IPS-18c (cell line): ENCODE measurements around the gene WAS.
"Not testable (repeated sequence)": the region's sequence is repeated elsewhere in the genome, so short reads cannot be mapped to it uniquely, and the experiment has no call there.

Source experiments
- H3K4me3 ChIP-seq: 2 replicates; pipeline ENCODE4 v1.7.0; 2013; ENCODE audit warnings: low read depth, mild to moderate bottlenecking, low read length, moderate library complexity; ENCODE audit not compliant: insufficient read depth
- H3K9me3 ChIP-seq: one replicate; pipeline ENCODE4 v1.6.1; 2013; ENCODE audit warnings: mild to moderate bottlenecking, low read length, moderate library complexity; ENCODE audit not compliant: control insufficient read depth, insufficient read depth

The WAS gene

GRCh38 chrX:48683411-48683982 lies at the start of gene WAS:
WAS (plus strand) TSS chrX:48683799; CDS start chrX:48683854, 55 bp downstream.
- Histone ChIP-seq H3K9me3 (peaks cover 15% of the 10 kb centered on the region), H3K4me3 (no peak within 1 kb of the TSS)

GRCh38 chrX:48636301-48636700 lies 47.3 kb upstream of the WAS start:
- no peak overlapping the region for H3K4me3 ChIP-seq
- peaks cover 2% of the 10 kb centered on the region for H3K9me3 ChIP-seq

DNA sequence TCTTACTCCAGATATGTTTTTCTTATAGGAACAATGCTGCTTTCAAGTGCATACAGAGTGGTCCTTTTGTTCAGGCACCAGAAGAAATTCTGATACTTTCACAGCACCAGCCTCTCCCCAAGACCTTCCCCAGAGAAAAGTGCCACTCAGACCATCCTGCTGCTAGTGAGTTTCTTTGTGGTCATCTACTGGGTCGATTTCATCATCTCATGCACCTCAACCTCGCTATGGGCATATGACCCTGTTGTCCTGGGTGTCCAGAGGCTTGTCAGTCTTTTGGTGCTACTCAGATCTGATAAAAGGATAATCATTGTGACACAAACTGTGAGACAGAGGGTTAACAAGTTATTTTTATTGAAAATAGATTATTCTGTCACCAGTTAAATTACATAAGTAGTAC lies 46.8 kb upstream of the WAS start:
- Histone ChIP-seq H3K9me3 (peaks cover 2% of the 10 kb centered on the region), H3K4me3 (no peak overlapping the region)

DNA sequence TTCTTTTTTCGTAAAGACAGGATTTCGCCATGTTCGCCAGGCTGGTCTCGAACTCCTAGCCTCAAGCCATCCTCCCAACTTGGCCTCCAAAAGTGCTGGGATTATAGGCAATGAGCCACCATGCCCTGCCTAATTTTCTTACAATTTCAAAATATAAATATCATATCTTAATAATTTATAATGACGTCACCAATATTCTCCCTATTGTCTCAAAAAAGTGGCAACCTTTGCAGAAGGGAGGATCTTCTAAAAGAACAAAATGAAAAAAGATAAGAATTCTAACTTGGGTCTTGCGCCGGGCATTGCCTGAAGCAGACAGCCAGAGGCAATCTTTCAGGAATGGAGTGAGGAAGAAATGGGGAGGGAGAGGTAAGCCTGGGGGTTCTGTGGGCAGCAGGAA lies 37.9 kb upstream of the WAS start:
- Histone ChIP-seq H3K9me3 (peaks cover 2% of the 10 kb centered on the region), H3K4me3 (no peak overlapping the region)

DNA sequence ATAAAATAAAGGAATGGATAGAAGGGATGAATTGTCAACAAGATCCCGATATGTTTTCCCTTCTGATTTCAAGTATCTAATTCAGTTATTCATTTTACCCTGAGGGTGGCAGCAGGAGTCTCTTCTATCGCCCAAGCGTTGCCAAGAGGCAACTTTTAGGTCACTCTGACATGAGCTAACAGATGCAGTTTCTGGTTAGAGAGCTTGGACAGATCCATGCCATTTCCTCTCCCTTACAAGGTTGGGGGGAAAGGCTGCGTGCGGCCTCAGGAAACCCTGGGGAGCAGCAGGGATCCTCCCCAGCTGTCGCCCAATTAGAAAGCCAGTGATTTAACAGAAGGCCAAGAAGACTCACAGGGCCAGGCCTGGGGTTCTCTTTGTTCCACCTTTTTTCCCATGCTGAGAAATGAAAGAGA lies 35.3 kb upstream of the WAS start:
- no peak overlapping the region for H3K4me3 ChIP-seq

GRCh38 chrX:48649102-48649501 lies 34.5 kb upstream of the WAS start:
- Histone ChIP-seq H3K9me3 (peaks cover 2% of the 10 kb centered on the region), H3K4me3 (no peak overlapping the region)

More for the DNA sequence above, 35.3 kb upstream of the WAS start:
- peaks cover 2% of the 10 kb centered on the region for H3K9me3 ChIP-seq

- H3K9me3 ChIP-seq, H3K4me3 ChIP-seq: not testable (repeated sequence)
Measured at GRCh38 chrX:48652055-48652579, 31.5 kb upstream of the WAS start.

DNA sequence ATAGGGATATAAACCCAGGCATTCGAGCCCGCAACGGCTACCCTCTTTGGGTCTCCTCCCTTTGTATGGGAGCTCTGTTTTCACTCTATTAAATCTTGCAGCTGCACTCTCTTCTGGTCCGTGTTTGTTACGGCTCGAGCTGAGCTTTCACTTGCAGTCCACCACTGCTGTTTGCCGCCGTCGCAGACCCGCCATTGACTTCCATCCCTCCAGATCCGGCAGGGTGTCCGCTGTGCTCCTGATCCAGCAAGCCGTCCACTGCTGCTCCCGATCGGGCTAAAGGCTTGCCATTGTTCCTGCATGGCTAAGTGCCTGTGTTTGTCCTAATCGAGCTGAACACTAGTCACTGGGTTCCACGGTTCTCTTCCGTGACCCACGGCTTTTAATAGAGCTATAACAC lies 28.9 kb upstream of the WAS start:
- not testable (repeated sequence) for H3K9me3 ChIP-seq, H3K4me3 ChIP-seq

- H3K9me3 ChIP-seq, H3K4me3 ChIP-seq: not testable (repeated sequence)
Measured at GRCh38 chrX:48659686-48660085, 23.9 kb upstream of the WAS start.

DNA sequence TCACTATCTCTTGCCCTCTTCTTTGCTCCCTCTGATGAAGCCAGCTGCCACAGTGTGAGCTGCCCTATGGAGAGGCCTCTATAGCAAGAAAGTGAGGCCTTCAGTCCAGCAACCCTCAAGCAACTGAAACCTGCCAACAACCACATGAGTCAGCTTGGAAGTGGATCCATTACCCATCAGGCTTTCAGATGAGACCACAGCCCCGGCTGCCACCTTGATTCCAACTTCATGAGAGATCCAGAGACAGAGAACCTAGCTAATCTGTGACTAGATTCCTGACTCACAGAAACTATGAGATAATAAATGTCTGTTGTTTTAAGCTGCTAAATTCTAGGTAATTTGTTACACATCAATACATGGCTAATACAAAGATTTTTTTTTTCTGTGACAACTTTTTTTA lies 20.4 kb upstream of the WAS start:
- H3K9me3 ChIP-seq, result peaks cover 6% of the 10 kb centered on the region

GRCh38 chrX:48664156-48664555 lies 19.4 kb upstream of the WAS start:
- peaks cover 5% of the 10 kb centered on the region for H3K9me3 ChIP-seq
- H3K4me3 ChIP-seq, result no peak overlapping the region

More for the DNA sequence above, 20.4 kb upstream of the WAS start:
- no peak overlapping the region for H3K4me3 ChIP-seq

DNA sequence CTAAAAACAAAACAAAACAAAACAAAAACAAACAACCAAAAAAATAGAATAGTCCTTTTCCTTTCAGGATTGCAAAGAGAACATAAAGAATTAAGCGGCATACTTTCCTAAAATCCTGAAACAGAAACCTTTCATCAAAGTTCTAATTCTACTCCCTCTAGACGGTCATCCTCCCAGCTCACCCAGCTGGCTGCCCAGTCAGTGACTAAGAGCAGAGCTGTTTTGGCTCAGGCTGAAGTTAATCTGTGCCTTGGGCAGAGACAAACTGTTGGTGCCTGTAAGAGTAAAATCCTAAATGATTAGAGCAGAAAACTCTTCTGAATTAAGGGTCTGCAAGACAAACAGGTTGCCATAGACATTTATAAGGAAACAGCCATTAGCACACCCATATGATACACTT lies 17.6 kb upstream of the WAS start:
- Histone ChIP-seq H3K4me3 (no peak overlapping the region), H3K9me3 (peaks cover 3% of the 10 kb centered on the region)

- peaks cover 5% of the 10 kb centered on the region for H3K9me3 ChIP-seq
- H3K4me3 ChIP-seq, result no peak overlapping the region
Measured at GRCh38 chrX:48666649-48667048, 16.9 kb upstream of the WAS start.

DNA sequence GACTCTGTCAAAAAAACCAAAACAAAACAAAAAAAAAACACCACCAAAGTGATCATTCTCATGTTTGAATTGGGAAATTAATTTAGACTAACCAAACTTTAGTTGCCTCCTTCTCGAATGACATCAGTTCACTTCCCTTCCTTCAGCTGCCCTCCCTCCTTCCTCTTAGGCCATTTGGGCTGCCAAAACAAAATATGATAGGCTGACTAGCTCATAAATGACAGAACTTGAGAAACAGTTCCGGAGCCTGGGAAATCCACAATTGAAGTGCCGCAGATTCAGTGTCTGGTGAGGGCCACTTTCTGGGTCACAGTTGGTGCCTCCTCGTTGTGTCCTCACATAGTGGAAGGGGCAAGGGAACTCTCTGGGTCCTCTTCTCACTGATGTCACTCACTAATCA lies 16.1 kb upstream of the WAS start:
- no peak overlapping the region for H3K4me3 ChIP-seq
- H3K9me3 ChIP-seq, result peaks cover 6% of the 10 kb centered on the region

- H3K9me3 ChIP-seq, H3K4me3 ChIP-seq: not testable (repeated sequence)
Measured at GRCh38 chrX:48668187-48668586, 15.4 kb upstream of the WAS start.

DNA sequence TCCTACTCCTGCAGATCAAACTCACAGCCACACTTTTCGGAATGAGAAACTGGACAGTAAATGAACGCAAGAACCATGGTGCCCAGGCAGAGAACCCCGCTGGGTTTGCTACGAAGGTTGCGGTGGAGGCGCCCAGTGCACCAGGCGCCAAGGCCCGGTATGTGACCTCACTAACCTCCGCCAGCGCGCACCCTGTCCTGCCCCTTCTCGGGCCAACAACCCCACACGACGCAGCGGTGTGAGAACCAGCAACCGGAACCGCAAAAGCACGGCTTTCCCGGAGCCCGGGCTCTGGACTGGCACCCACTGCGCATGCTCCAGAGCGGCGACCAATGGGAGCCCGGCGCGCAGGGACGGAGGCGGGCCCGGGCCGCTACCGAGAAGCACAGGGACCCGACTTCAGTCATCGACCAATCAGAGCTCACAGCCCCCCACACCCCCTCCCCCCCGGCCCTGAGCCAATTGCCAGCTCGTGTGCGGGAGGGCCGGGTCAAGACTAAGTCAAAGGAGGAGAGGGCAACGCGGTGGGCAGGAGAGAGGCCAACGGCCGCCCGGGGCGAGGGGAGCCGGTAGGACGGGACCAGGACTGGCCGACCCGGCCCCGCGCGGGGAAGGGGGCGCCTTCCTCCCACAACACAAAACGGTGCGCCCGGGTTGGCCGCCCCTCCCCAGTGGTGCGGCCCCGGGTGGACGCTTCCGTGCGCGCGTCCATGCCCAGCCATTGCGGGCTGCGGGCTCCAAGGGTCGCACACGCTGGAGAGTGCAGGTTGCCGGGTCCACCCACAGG lies 7.3 kb upstream of the WAS start:
- Histone ChIP-seq H3K4me3 (peak overlapping the region; percentile 75), H3K9me3 (peaks cover 11% of the 10 kb centered on the region)

- Histone ChIP-seq H3K4me3 (peak overlapping the region; percentile 67), H3K9me3 (peaks cover 9% of the 10 kb centered on the region)
Measured at GRCh38 chrX:48676893-48677270, 6.7 kb upstream of the WAS start.

- H3K4me3 ChIP-seq, result peak overlapping the region; percentile 67; the same call in 1 of the 2 replicates
- peaks cover 9% of the 10 kb centered on the region for H3K9me3 ChIP-seq
Measured at GRCh38 chrX:48677516-48677915, 6.1 kb upstream of the WAS start.
